Neutrophil (primary cell): Measurements from ENCODE around the gene YOD1.

Experiments used
- H3K27ac ChIP-seq: fragments of 200-600 bp; sonication (generic); 2 replicates; pipeline ENCODE4 v1.5.1; 2016; ENCODE audit warnings: mild to moderate bottlenecking, moderate library complexity
- H3K27me3 ChIP-seq: fragments of 200-600 bp; sonication (generic); 2 replicates; pipeline ENCODE4 v1.6.0; 2016; ENCODE audit warnings: mild to moderate bottlenecking
- H3K36me3 ChIP-seq: fragments of 200-600 bp; sonication (generic); 2 replicates; pipeline ENCODE4 v1.5.1; 2017
- H3K4me1 ChIP-seq, 2 experiments: fragments of 200-600 bp in 1 of 2; sonication (generic) in 1 of 2; 1 replicate in 1 of 2; 2 replicates in 1 of 2; pipeline versions ENCODE4 v1.5.1 to v1.6.1; 2013 to 2016; ENCODE audit warnings: low read depth in 1 of 2, low read length in 1 of 2, mild to moderate bottlenecking in 1 of 2, moderate library complexity in 1 of 2; ENCODE audit not compliant: control insufficient read depth in 1 of 2, insufficient read depth in 1 of 2
- H3K4me3 ChIP-seq, 2 experiments: fragments of 200-600 bp in 1 of 2; sonication (generic) in 1 of 2; 1 replicate in 1 of 2; 2 replicates in 1 of 2; pipeline ENCODE4 v1.5.1; 2013 to 2016; ENCODE audit warnings: low read depth in 1 of 2, low read length in 1 of 2, mild to moderate bottlenecking in 1 of 2, moderate library complexity in 1 of 2
- H3K9me3 ChIP-seq: fragments of 200-600 bp; sonication (generic); 2 replicates; pipeline ENCODE4 v1.5.1; 2016
- CTCF ChIP-seq: fragments of 200-600 bp; sonication (generic); IDR thresholded peaks from 2 replicates; pipeline ENCODE4 v1.5.1; 2016; ENCODE audit warnings: antibody characterized with exemption

The YOD1 gene

GRCh38 chr1:207070811-207071210, 19.8 kb upstream of the YOD1 start:
- H3K9me3 ChIP-seq = no peaks in the 10 kb centered on the region
- no peak for TF ChIP-seq CTCF
- H3K4me3 ChIP-seq = peak overlapping the region; percentile 12 to 32
- H3K27me3 ChIP-seq = no peaks in the 10 kb centered on the region
- peaks cover 59% of the 10 kb centered on the region for H3K36me3 ChIP-seq
- H3K27ac ChIP-seq = peak overlapping the region; percentile 87
- H3K4me1 ChIP-seq = peaks cover 80 to 84% of the 10 kb centered on the region in 2 experiments

GRCh38 chr1:207069858-207070506, 19.0 kb upstream of the YOD1 start:
- H3K4me1 ChIP-seq = peaks cover 74 to 78% of the 10 kb centered on the region in 2 experiments
- H3K9me3 ChIP-seq = no peaks in the 10 kb centered on the region
- H3K36me3 ChIP-seq = peaks cover 62% of the 10 kb centered on the region
- H3K4me3 ChIP-seq = peak overlapping the region; percentile 12 to 32
- H3K27ac ChIP-seq = peak overlapping the region; percentile 87
- TF ChIP-seq CTCF = no peak
- no peaks in the 10 kb centered on the region for H3K27me3 ChIP-seq

- peak; percentile 23 for TF ChIP-seq CTCF
- H3K27ac ChIP-seq = peak overlapping the region; percentile 87
- no peaks in the 10 kb centered on the region for H3K9me3 ChIP-seq
- no peaks in the 10 kb centered on the region for H3K27me3 ChIP-seq
- peaks cover 62% of the 10 kb centered on the region for H3K36me3 ChIP-seq
- H3K4me1 ChIP-seq = peaks cover 65 to 69% of the 10 kb centered on the region in 2 experiments
- no peak overlapping the region for H3K4me3 ChIP-seq
Measured at GRCh38 chr1:207069061-207069460, 18.1 kb upstream of the YOD1 start.

- Histone ChIP-seq H3K4me1 (peaks cover 51 to 55% of the 10 kb centered on the region in 2 experiments), H3K36me3 (peaks cover 62% of the 10 kb centered on the region), H3K9me3 (no peaks in the 10 kb centered on the region), H3K27me3 (no peaks in the 10 kb centered on the region), H3K27ac (peak overlapping the region; percentile 87), H3K4me3 (no peak overlapping the region)
- no peak for TF ChIP-seq CTCF
Measured at GRCh38 chr1:207067665-207068064, 16.7 kb upstream of the YOD1 start.

- TF ChIP-seq CTCF = no peak
- no peaks in the 10 kb centered on the region for H3K9me3 ChIP-seq
- peaks cover 46 to 50% of the 10 kb centered on the region in 2 experiments for H3K4me1 ChIP-seq
- H3K36me3 ChIP-seq = peaks cover 62% of the 10 kb centered on the region
- peak overlapping the region; percentile 87 for H3K27ac ChIP-seq
- no peaks in the 10 kb centered on the region for H3K27me3 ChIP-seq
- no peak overlapping the region for H3K4me3 ChIP-seq
Measured at GRCh38 chr1:207067185-207067584, 16.2 kb upstream of the YOD1 start.
